ENCODE results near the gene JHY. TPM values are rescaled to one million over a fixed set of nuclear protein-coding genes. Genes with fewer than 3 reads are reported as not detected.

Gene JHY
- polyA plus RNA-seq, 2 donors: 0.77 to 0.82 TPM

DNA sequence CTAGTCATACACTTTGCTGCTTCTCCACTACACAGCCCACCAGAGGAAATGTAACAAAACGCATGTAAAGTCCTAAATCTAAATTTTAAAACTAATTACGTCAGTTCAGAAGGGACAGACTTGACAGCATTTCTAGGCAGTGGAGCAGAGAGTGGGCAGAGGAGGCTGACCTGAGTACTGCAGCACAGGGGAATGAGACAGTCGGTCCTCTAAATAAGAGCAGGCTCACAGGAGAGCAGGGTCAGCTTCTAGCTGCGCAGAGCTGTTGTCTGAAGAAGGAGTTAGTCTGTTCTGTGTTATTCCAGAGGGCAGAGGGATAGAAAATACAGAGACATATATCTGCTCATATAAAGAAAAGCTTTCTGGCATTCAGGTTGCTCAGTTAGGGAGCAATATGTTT is 40.3 kb downstream of the JHY start:
- 88 to 90% methylated on average over 4 of the region's 4 CpGs for WGBS, 2 donors
- H3K27ac ChIP-seq (ENCODE audit: low read depth in 2 of 2, low read length in 1 of 2): no peak overlapping the region

DNA sequence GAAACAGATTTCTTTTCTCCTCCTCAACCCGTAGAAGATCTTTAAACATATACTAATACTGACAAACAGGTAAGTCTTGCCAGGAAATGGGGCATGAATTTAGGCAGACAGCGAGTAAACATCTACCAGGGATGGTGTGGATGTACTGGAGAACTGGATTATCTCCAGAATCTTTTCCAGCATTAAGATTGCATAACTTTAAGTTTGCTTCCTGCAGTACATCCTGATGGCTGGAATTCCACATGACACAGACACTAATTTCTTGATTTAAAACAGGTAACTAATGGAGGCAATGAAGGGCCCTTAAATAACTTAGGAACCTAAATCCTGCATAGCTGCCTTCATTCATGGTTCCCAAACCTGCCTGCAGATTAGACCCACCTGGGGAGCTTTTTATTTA is 40.7 kb downstream of the JHY start:
- no peaks in the 10 kb centered on the region for H3K27me3 ChIP-seq (ENCODE audit: control insufficient read depth in 1 of 2, insufficient read depth in 2 of 2, low read length in 2 of 2)
- no peak overlapping the region for H3K27ac ChIP-seq (ENCODE audit: low read depth in 2 of 2, low read length in 1 of 2)
- H3K9me3 ChIP-seq (ENCODE audit: control insufficient read depth in 2 of 2, insufficient read depth in 1 of 2, low read depth in 1 of 2, low read length in 1 of 2): no peaks in the 10 kb centered on the region
- H3K4me3 ChIP-seq (ENCODE audit: low read depth in 1 of 2, low read length in 2 of 2): no peak overlapping the region
- H3K36me3 ChIP-seq (ENCODE audit: control insufficient read depth in 2 of 2, insufficient read depth in 2 of 2, low read length in 1 of 2): no peaks in the 10 kb centered on the region
- 44 to 67% methylated on average over 2 of the region's 2 CpGs for WGBS, 2 donors
- no peaks in the 10 kb centered on the region for H3K4me1 ChIP-seq (ENCODE audit: control insufficient read depth in 2 of 2, insufficient read depth in 2 of 2, low read length in 1 of 2)

More for the DNA sequence above, 40.3 kb downstream of the JHY start:
- Histone ChIP-seq H3K4me1 (ENCODE audit: control insufficient read depth in 2 of 2, insufficient read depth in 2 of 2, low read length in 1 of 2) (no peaks in the 10 kb centered on the region), H3K36me3 (ENCODE audit: control insufficient read depth in 2 of 2, insufficient read depth in 2 of 2, low read length in 1 of 2) (no peaks in the 10 kb centered on the region), H3K4me3 (ENCODE audit: low read depth in 1 of 2, low read length in 2 of 2) (no peak overlapping the region), H3K27me3 (ENCODE audit: control insufficient read depth in 1 of 2, insufficient read depth in 2 of 2, low read length in 2 of 2) (no peaks in the 10 kb centered on the region), H3K9me3 (ENCODE audit: control insufficient read depth in 2 of 2, insufficient read depth in 1 of 2, low read depth in 1 of 2, low read length in 1 of 2) (no peaks in the 10 kb centered on the region)

DNA sequence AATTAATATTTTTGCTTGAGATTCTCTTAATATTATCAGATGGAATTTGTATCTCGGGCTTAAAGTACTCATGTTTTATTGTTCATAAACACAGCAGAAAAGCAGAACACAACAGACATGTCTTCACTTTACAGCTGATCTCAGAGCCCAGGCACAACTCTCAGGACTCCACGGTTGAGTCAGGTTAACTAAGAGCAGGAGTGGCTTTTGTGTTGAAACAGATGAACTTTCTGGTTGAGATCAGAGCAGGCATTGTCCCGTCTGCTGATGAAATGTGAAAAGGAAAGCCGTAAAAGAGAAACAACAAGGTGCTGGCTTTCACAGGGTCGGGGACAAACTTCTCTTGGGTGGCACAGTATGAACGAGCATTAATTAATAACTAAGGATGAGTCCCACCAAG is 49.0 kb downstream of the JHY start:
- H3K27ac ChIP-seq (ENCODE audit: low read depth in 2 of 2, low read length in 1 of 2): no peak overlapping the region
- WGBS, 2 donors: 81% methylated on average over 6 of the region's 6 CpGs
- no peaks in the 10 kb centered on the region for H3K9me3 ChIP-seq (ENCODE audit: control insufficient read depth in 2 of 2, insufficient read depth in 1 of 2, low read depth in 1 of 2, low read length in 1 of 2)
- no peak overlapping the region for H3K4me3 ChIP-seq (ENCODE audit: low read depth in 1 of 2, low read length in 2 of 2)
- no peaks in the 10 kb centered on the region for H3K36me3 ChIP-seq (ENCODE audit: control insufficient read depth in 2 of 2, insufficient read depth in 2 of 2, low read length in 1 of 2)
- H3K27me3 ChIP-seq (ENCODE audit: control insufficient read depth in 1 of 2, insufficient read depth in 2 of 2, low read length in 2 of 2): no peaks in the 10 kb centered on the region
- no peaks in the 10 kb centered on the region for H3K4me1 ChIP-seq (ENCODE audit: control insufficient read depth in 2 of 2, insufficient read depth in 2 of 2, low read length in 1 of 2)

DNA sequence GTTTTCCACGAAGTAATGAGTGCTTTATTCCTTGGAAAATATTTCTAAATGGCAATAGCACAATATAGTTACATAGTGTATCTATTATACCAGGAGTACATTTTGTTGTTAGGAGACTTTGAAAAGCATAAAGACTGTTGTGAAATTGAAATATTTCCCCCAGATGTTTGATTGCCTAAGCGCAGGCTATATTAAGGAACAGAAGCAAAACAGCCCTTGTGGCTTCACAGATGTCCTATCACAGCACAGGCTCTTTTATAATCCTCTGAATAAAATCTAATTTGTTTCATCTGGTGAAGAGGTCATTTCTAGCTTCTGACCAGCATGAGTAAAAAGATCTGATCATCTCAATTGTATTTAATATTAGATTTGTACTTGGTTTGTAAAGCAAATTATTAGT is 50.9 kb downstream of the JHY start:
- Histone ChIP-seq H3K27me3 (ENCODE audit: control insufficient read depth in 1 of 2, insufficient read depth in 2 of 2, low read length in 2 of 2) (no peaks in the 10 kb centered on the region), H3K27ac (ENCODE audit: low read depth in 2 of 2, low read length in 1 of 2) (no peak overlapping the region), H3K4me3 (ENCODE audit: low read depth in 1 of 2, low read length in 2 of 2) (no peak overlapping the region), H3K4me1 (ENCODE audit: control insufficient read depth in 2 of 2, insufficient read depth in 2 of 2, low read length in 1 of 2) (no peaks in the 10 kb centered on the region), H3K9me3 (ENCODE audit: control insufficient read depth in 2 of 2, insufficient read depth in 1 of 2, low read depth in 1 of 2, low read length in 1 of 2) (no peaks in the 10 kb centered on the region), H3K36me3 (ENCODE audit: control insufficient read depth in 2 of 2, insufficient read depth in 2 of 2, low read length in 1 of 2) (no peaks in the 10 kb centered on the region)
- 56 to 57% methylated on average over 2 of the region's 2 CpGs for WGBS, 2 donors

DNA sequence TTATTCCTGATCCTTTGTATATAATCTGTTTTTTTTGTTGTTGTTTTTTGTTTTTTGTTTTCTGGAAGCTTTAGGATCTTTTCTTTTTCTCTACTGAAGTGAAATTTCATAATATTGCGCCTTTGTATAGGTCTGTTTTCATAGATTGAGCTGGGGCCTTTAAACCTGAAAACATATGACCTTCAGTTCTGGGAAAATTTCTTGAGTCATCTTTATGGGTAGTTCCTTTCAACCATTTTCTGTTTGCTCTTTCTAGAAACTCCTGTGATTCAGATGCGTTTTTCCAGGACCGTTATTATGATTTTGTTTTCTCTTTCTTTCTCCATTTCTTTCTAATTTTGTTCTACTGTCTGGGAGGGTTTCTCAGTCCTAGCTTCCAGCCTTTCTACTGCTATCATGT is 55.4 kb downstream of the JHY start:
- H3K9me3 ChIP-seq (ENCODE audit: control insufficient read depth in 2 of 2, insufficient read depth in 1 of 2, low read depth in 1 of 2, low read length in 1 of 2): no peaks in the 10 kb centered on the region
- no peaks in the 10 kb centered on the region for H3K36me3 ChIP-seq (ENCODE audit: control insufficient read depth in 2 of 2, insufficient read depth in 2 of 2, low read length in 1 of 2)
- no peaks in the 10 kb centered on the region for H3K27me3 ChIP-seq (ENCODE audit: control insufficient read depth in 1 of 2, insufficient read depth in 2 of 2, low read length in 2 of 2)
- WGBS, 2 donors: 80 to 84% methylated on average over 3 of the region's 3 CpGs
- no peaks in the 10 kb centered on the region for H3K4me1 ChIP-seq (ENCODE audit: control insufficient read depth in 2 of 2, insufficient read depth in 2 of 2, low read length in 1 of 2)
- H3K27ac ChIP-seq (ENCODE audit: low read depth in 2 of 2, low read length in 1 of 2): no peak overlapping the region
- no peak overlapping the region for H3K4me3 ChIP-seq (ENCODE audit: low read depth in 1 of 2, low read length in 2 of 2)

DNA sequence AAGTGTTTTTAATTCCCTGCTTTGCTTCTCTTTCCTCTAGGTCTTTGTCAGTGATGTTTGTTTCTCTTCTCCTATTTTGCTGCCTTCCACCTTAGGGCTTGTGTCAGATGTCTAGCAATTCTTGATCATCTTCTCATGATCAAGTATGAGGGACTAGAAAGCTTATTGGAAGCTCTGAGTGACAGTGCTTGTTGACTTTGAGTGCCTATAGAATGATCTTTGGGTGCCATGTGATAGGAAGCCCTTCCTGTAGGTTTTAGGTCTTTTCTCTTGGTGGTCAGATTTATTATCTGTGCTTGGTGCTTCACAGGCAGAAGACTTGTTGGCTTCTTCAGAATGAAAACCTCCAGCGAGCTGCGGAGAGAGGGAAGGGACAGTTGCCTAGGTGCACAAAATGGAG is 56.0 kb downstream of the JHY start:
- no peak overlapping the region for H3K27ac ChIP-seq (ENCODE audit: low read depth in 2 of 2, low read length in 1 of 2)
- no peaks in the 10 kb centered on the region for H3K36me3 ChIP-seq (ENCODE audit: control insufficient read depth in 2 of 2, insufficient read depth in 2 of 2, low read length in 1 of 2)
- no peaks in the 10 kb centered on the region for H3K27me3 ChIP-seq (ENCODE audit: control insufficient read depth in 1 of 2, insufficient read depth in 2 of 2, low read length in 2 of 2)
- H3K9me3 ChIP-seq (ENCODE audit: control insufficient read depth in 2 of 2, insufficient read depth in 1 of 2, low read depth in 1 of 2, low read length in 1 of 2): no peaks in the 10 kb centered on the region
- 95 to 100% methylated on average over 2 of the region's 2 CpGs for WGBS, 2 donors
- no peak overlapping the region for H3K4me3 ChIP-seq (ENCODE audit: low read depth in 1 of 2, low read length in 2 of 2)
- no peaks in the 10 kb centered on the region for H3K4me1 ChIP-seq (ENCODE audit: control insufficient read depth in 2 of 2, insufficient read depth in 2 of 2, low read length in 1 of 2)

DNA sequence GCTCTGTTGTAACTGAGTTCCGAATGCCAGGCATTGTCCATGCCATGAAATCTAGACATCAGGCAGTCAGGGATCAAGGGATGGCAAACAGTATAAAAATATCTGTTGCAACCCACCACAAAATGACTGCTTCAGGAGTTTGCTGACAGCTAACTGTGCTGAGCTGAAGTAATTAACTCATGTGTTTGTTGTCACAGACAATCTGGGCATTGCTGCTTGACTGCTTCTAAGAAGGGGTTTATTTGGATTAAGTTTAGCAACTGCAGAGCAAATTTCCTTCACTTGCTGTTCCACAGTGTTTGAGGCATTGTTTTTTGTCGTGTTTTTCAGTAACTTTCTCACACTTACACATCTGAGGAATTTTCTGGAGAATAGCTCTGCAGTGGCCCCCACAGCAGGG is 68.7 kb downstream of the JHY start:
- H3K36me3 ChIP-seq (ENCODE audit: control insufficient read depth in 2 of 2, insufficient read depth in 2 of 2, low read length in 1 of 2): peaks cover 0 to 3% of the 10 kb centered on the region in 2 donors
- WGBS, 2 donors: 62 to 67% methylated on average over 2 of the region's 2 CpGs

DNA sequence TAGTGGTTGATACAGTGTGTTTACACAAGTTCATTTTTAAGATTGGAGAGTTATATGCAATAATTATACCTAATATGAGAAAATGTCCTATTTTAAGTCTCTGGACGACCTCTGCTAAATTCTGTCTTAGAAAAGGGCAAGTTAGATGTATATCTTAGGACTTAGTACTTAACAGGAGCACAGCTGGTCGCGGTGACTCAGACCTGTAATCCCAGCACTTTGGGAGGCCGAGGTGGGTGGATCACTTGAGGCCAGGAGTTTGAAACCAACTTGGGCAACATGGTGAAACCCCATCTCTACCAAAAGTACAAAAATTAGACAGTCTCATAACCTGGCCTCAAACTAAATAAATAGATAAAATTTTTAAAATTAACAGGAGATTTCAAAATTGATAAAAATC is 71.9 kb downstream of the JHY start:
- no peak overlapping the region for H3K27ac ChIP-seq (ENCODE audit: low read depth in 2 of 2, low read length in 1 of 2)
- WGBS, 2 donors: 82 to 89% methylated on average over 4 of the region's 4 CpGs
- H3K27me3 ChIP-seq (ENCODE audit: control insufficient read depth in 1 of 2, insufficient read depth in 2 of 2, low read length in 2 of 2): no peaks in the 10 kb centered on the region
- H3K36me3 ChIP-seq (ENCODE audit: control insufficient read depth in 2 of 2, insufficient read depth in 2 of 2, low read length in 1 of 2): no peaks in the 10 kb centered on the region
- H3K4me3 ChIP-seq (ENCODE audit: low read depth in 1 of 2, low read length in 2 of 2): no peak overlapping the region
- H3K9me3 ChIP-seq (ENCODE audit: control insufficient read depth in 2 of 2, insufficient read depth in 1 of 2, low read depth in 1 of 2, low read length in 1 of 2): no peaks in the 10 kb centered on the region
- no peaks in the 10 kb centered on the region for H3K4me1 ChIP-seq (ENCODE audit: control insufficient read depth in 2 of 2, insufficient read depth in 2 of 2, low read length in 1 of 2)

More for the DNA sequence above, 68.7 kb downstream of the JHY start:
- H3K4me3 ChIP-seq (ENCODE audit: low read depth in 1 of 2, low read length in 2 of 2): no peak overlapping the region
- H3K27ac ChIP-seq (ENCODE audit: low read depth in 2 of 2, low read length in 1 of 2): no peak overlapping the region
- no peaks in the 10 kb centered on the region for H3K27me3 ChIP-seq (ENCODE audit: control insufficient read depth in 1 of 2, insufficient read depth in 2 of 2, low read length in 2 of 2)
- H3K9me3 ChIP-seq (ENCODE audit: control insufficient read depth in 2 of 2, insufficient read depth in 1 of 2, low read depth in 1 of 2, low read length in 1 of 2): no peaks in the 10 kb centered on the region
- H3K4me1 ChIP-seq (ENCODE audit: control insufficient read depth in 2 of 2, insufficient read depth in 2 of 2, low read length in 1 of 2): no peaks in the 10 kb centered on the region

DNA sequence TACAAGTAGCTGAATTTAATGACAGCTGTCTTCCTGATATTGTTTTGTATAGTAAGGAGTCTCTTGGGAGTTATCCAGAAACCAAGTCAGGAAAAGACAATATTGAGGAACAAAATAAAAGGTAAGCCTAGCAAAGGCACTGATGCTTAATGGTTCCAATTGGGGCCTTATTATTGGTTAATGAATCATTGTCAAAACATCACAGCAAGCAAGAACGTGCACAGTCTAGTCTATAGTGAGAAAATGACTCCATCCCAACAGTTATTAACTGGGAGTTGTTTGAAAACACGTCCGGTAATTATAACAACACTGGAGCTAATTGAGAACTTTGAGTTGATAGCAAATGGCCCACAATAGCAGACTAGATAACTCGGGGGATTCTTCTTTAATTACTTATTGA is 81.4 kb downstream of the JHY start:
- peaks cover 2 to 3% of the 10 kb centered on the region in 2 donors for H3K27me3 ChIP-seq (ENCODE audit: control insufficient read depth in 1 of 2, insufficient read depth in 2 of 2, low read length in 2 of 2)
- H3K9me3 ChIP-seq (ENCODE audit: control insufficient read depth in 2 of 2, insufficient read depth in 1 of 2, low read depth in 1 of 2, low read length in 1 of 2): no peaks in the 10 kb centered on the region
- WGBS, 2 donors: 53 to 60% methylated on average over 4 of the region's 4 CpGs
- H3K4me1 ChIP-seq (ENCODE audit: control insufficient read depth in 2 of 2, insufficient read depth in 2 of 2, low read length in 1 of 2): no peaks in the 10 kb centered on the region
- H3K4me3 ChIP-seq (ENCODE audit: low read depth in 1 of 2, low read length in 2 of 2): no peak overlapping the region
- H3K27ac ChIP-seq (ENCODE audit: low read depth in 2 of 2, low read length in 1 of 2): no peak overlapping the region
- H3K36me3 ChIP-seq (ENCODE audit: control insufficient read depth in 2 of 2, insufficient read depth in 2 of 2, low read length in 1 of 2): no peaks in the 10 kb centered on the region

DNA sequence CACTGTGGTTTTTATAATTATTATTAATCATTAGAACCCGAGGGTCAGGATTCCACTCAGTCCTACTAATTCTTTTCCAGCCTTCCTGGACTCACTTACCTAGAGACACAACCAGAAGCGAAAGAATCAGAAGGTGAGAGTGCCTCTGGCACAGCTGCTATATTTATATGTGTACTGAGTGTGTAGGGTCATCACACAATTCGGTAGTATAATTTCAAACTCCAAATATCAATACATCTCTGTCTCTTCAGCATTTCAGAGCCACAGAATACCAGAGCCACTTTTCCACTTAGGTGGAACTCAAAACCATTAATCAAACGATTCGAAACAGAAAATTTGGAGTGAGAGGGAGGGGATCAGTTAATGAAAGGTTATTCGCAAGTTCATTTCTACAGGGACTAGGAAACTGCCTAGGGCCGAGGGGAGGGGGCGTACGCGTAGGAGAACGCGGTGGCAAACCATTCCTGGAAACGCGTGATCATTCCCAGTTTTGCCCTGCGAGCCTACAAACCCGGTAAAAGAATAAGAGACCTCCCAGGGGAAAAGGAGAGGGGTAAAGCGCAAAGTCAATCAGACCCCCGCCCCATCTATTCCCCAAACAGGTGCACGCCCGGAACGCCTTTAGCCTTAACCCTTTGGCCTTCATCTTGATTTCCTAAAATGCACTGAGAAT is 93.6 kb downstream of the JHY start:
- 14 to 15% methylated on average over 21 of the region's 21 CpGs for WGBS, 2 donors
- H3K36me3 ChIP-seq (ENCODE audit: control insufficient read depth in 2 of 2, insufficient read depth in 2 of 2, low read length in 1 of 2): no peaks in the 10 kb centered on the region
- peaks cover under 1 to 3% of the 10 kb centered on the region in 2 donors for H3K9me3 ChIP-seq (ENCODE audit: control insufficient read depth in 2 of 2, insufficient read depth in 1 of 2, low read depth in 1 of 2, low read length in 1 of 2)
- no peak overlapping the region for H3K4me3 ChIP-seq (ENCODE audit: low read depth in 1 of 2, low read length in 2 of 2)
- no peak overlapping the region for H3K27ac ChIP-seq (ENCODE audit: low read depth in 2 of 2, low read length in 1 of 2)
- peaks cover 10 to 33% of the 10 kb centered on the region in 2 donors for H3K27me3 ChIP-seq (ENCODE audit: control insufficient read depth in 1 of 2, insufficient read depth in 2 of 2, low read length in 2 of 2)
- peaks cover 2 to 6% of the 10 kb centered on the region in 2 donors for H3K4me1 ChIP-seq (ENCODE audit: control insufficient read depth in 2 of 2, insufficient read depth in 2 of 2, low read length in 1 of 2)
